Stomach (tissue), 4 donors: Measurements from ENCODE around the gene SYNDIG1.

Source experiments
- CTCF ChIP-seq, 7 experiments: fragments of 450-650 bp in 4 of 7; fragments of 200-600 bp in 3 of 7; sonication (generic) in 3 of 7; IDR thresholded peaks; one replicate each; pipeline ENCODE4 v1.5.1; 2016 to 2019; ENCODE audit warnings: antibody characterized with exemption in 7 of 7, control low read depth in 2 of 7, mild to moderate bottlenecking in 1 of 7
- POLR2A ChIP-seq, 4 donors: fragments of 450-650 bp; IDR thresholded peaks; one replicate each; pipeline ENCODE4 v1.6.1; 2016; ENCODE audit warnings: antibody characterized with exemption in 4 of 4, control low read depth in 2 of 4, mild to moderate bottlenecking in 1 of 4, moderate library complexity in 1 of 4

DNA sequence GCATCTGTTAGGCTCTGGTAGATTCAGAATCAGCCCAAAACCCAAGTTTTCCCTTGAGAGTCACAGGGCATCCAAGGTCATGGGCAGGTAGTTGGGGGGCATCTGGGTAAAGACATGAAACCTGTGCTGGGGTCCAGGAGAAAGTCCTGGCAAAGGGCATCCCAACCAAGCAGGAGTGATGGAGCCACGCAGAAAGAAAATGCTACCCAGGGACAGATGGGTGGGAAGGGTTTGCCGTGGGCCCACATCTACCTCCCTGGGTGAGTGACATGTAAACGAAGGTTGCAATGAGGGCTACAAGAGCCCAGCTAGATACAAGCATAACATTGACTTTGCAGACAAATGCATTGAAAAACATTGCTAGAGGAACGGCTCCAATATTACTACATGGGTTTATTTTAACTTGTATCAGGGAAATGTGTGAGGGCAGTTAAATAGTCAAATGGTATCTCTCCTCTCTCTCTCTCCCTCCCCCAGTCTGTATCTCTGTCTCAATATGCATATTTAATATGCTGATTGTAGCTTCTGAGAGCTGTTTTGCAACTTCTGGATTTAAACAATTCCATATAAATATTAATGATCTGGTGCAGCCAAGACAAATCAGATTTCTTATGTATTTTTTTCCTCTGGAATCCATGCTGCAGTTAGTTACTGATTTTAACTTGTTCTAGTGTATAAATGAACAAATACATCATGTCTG is 135.7 kb downstream of the SYNDIG1 start:
- TF ChIP-seq POLR2A (IDR thresholded peaks at IDR 0.05) = no peak
- TF ChIP-seq CTCF (IDR thresholded peaks at IDR 0.05) = no peak
